HepG2 (cell line): ENCODE measurements around the gene EPHA2. TPM values are rescaled to one million over a fixed set of nuclear protein-coding genes. Genes with fewer than 3 reads are reported as not detected.
A peak's percentile ranks its signal among the peaks of the same experiment; 100 is the strongest.

Experiments used
- ATAC-seq: fragments of 200-7000 bp; cut with Tn5 transposase; 3 replicates; pipeline ENCODE4 v1.9.1; 2020; ENCODE audit warnings: mild to moderate bottlenecking, moderate library complexity
- BruUV-seq: library from RNA; stranded (reverse); fragments of 400-500 nt; replicated peaks from 2 replicates; lab custom pipeline; 2021; lab: Mats Ljungman, UMichigan
- CTCF ChIA-PET: fragments of 300-600 bp; formaldehyde crosslinking; extraction: SDS; loops from one replicate; lab custom pipeline; 2021; ENCODE audit warnings: low total read pairs, inconsistent platforms, low intra/inter-chr PET ratio; lab: Yijun Ruan, JAX
- POLR2A ChIA-PET: fragments of 350-600 bp; sonication (Branson Sonifier 250); formaldehyde crosslinking; loops from one replicate; lab custom pipeline; 2020; ENCODE audit warnings: antibody characterized with exemption, inconsistent platforms; lab: Yijun Ruan, JAX
- DNase-seq: peaks from one replicate; pipeline ENCODE4 v3.0.0-alpha.2; 2015; ENCODE audit warnings: low spot score
- FAIRE-seq: peaks from 3 replicates; lab custom pipeline; 2011; peaks lifted over from hg19 to GRCh38; lab: Jason Lieb, UNC
- H2AFZ ChIP-seq: one replicate; pipeline ENCODE4 v1.6.1; 2011; ENCODE audit warnings: low read length, inconsistent platforms
- H3K27ac ChIP-seq: fragments of 300-600 bp; 3 replicates; pipeline ENCODE4 v1.8.0; 2011; ENCODE audit warnings: mixed run types, mild to moderate bottlenecking, mixed read lengths, low read length, inconsistent platforms; ENCODE audit not compliant: insufficient read depth; ENCODE audit errors: extremely low read length
- H3K27me3 ChIP-seq, 2 experiments: fragments of 200-600 bp in 1 of 2; 2 replicates in 1 of 2; 3 replicates in 1 of 2; pipeline versions ENCODE4 v1.6.0 to v1.8.0; 2011; ENCODE audit warnings: low read length in 2 of 2, mild to moderate bottlenecking in 2 of 2, moderate library complexity in 2 of 2, inconsistent platforms in 1 of 2; ENCODE audit not compliant: insufficient read depth in 2 of 2, control insufficient read depth in 1 of 2
- H3K36me3 ChIP-seq, 2 experiments: fragments of 200-600 bp in 1 of 2; replicated peaks in 1 of 2; 2 replicates in 1 of 2; 3 replicates in 1 of 2; pipeline versions ENCODE4 v1.5.1 to v1.8.0; 2011; ENCODE audit warnings: low read length in 2 of 2, inconsistent platforms in 1 of 2; ENCODE audit not compliant: insufficient read depth in 2 of 2, control insufficient read depth in 1 of 2
- H3K4me1 ChIP-seq: 2 replicates; pipeline ENCODE4 v1.5.1; 2012; ENCODE audit warnings: low read length, inconsistent platforms; ENCODE audit not compliant: insufficient read depth
- H3K4me2 ChIP-seq: 2 replicates; pipeline ENCODE4 v1.6.0; 2011; ENCODE audit warnings: low read depth, low read length, inconsistent platforms
- H3K4me3 ChIP-seq, 3 experiments: fragments of 200-600 bp in 1 of 3; sonication (generic), shearing (Covaris generic) in 1 of 3; replicated peaks in 1 of 3; 2 replicates each; pipeline ENCODE4 v1.5.1; 2011 to 2016; ENCODE audit warnings: low read length in 3 of 3, inconsistent platforms in 2 of 3, low read depth in 2 of 3, mild to moderate bottlenecking in 2 of 3, control low read depth in 1 of 3, mixed read lengths in 1 of 3; ENCODE audit not compliant: insufficient read depth in 1 of 3
- H3K79me2 ChIP-seq: one replicate; pipeline ENCODE4 v1.6.1; 2011; ENCODE audit warnings: low read length, inconsistent platforms; ENCODE audit not compliant: insufficient read depth
- H3K9ac ChIP-seq: 2 replicates; pipeline ENCODE4 v1.6.0; 2011; ENCODE audit warnings: mild to moderate bottlenecking, low read depth, low read length, inconsistent platforms; ENCODE audit not compliant: insufficient read depth
- H3K9me3 ChIP-seq: 2 replicates; pipeline ENCODE4 v1.5.1; 2012; ENCODE audit warnings: mild to moderate bottlenecking, low read length
- H4K20me1 ChIP-seq: 2 replicates; pipeline ENCODE4 v1.6.0; 2011; ENCODE audit warnings: inconsistent platforms, mild to moderate bottlenecking, low read length, moderate library complexity; ENCODE audit not compliant: insufficient read depth
- POLR2A ChIP-seq, 2 experiments: IDR thresholded peaks; 2 replicates each; pipeline ENCODE4 v1.6.1; 2011; ENCODE audit warnings: low read depth in 2 of 2, low read length in 2 of 2, mild to moderate bottlenecking in 1 of 2, moderate library complexity in 1 of 2; ENCODE audit not compliant: insufficient read depth in 1 of 2
- RBFOX2 ChIP-seq: fragments of 200-400 bp; formaldehyde crosslinking; IDR thresholded peaks from 2 replicates; pipeline ENCODE4 v1.6.1; 2017; ENCODE audit warnings: low read depth, mild to moderate bottlenecking, low read length
- SMYD3 ChIP-seq: sonication (generic); formaldehyde crosslinking; IDR thresholded peaks from 2 replicates; pipeline ENCODE4 v1.8.1; 2023; ENCODE audit warnings: mild to moderate bottlenecking, missing genetic modification reagents
- ZBTB21 ChIP-seq: sonication (generic); formaldehyde crosslinking; IDR thresholded peaks from 2 replicates; pipeline ENCODE4 v1.4.0; 2020; ENCODE audit warnings: missing genetic modification reagents
- ZNF451 ChIP-seq: sonication (generic); formaldehyde crosslinking; IDR thresholded peaks from 2 replicates; pipeline ENCODE4 v1.5.0; 2020; ENCODE audit warnings: mild to moderate bottlenecking, missing genetic modification reagents
- WGBS: methylation state at CpG from one replicate; pipeline ENCODE4 v1.1.6; 2017; ENCODE audit warnings: low lambda C conversion rate; 5-methylcytosine and 5-hydroxymethylcytosine counted together
- in situ Hi-C: cut with HindIII; loops from 2 replicates; pipeline ENCODE4 v1.10.0; 2017; ENCODE audit warnings: low pct_unique_long_range_greater_than_20kb; ENCODE audit not compliant: extremely low pct_ligation_motif_present
- intact Hi-C: fragments of 100-400 bp; cut with micrococcal nuclease; formaldehyde crosslinking; loops from one replicate; pipeline ENCODE4 v1.10.0; 2022; ENCODE audit not compliant: unreplicated experiment
- polyA plus RNA-seq, 8 experiments: library from polyadenylated mRNA; depleted of rRNA in 3 of 8; stranded (reverse) in 7 of 8; unstranded in 1 of 8; fragments of >200 nt; fragmentation: Illumina TruSeq in 4 of 8; extraction: Trizol in 4 of 8; gene quantifications; 2 replicates each; pipeline versions ENCODE4 v1.2.1 to v1.2.3, GENCODE V29; 2011 to 2016; ENCODE audit warnings: low read depth in 4 of 8, missing spikeins in 1 of 8, mixed read lengths in 1 of 8; ENCODE audit not compliant: insufficient read depth in 1 of 8
- total RNA-seq, 5 experiments: library from RNA; depleted of rRNA; stranded (reverse); fragments of >200 nt; fragmentation: Illumina TruSeq; extraction: Trizol; gene quantifications; 2 replicates each; pipeline ENCODE4 v1.2.3, GENCODE V29; 2016; ENCODE audit warnings: low read depth in 1 of 5
- TF ChIP-seq, protein P1 (sequence below): sonication (generic); formaldehyde crosslinking; IDR thresholded peaks from 2 replicates; pipeline ENCODE4 v1.5.1; 2020; ENCODE audit warnings: mild to moderate bottlenecking, missing genetic modification reagents, moderate library complexity
- TF ChIP-seq, protein P2 (sequence below): sonication (generic); formaldehyde crosslinking; IDR thresholded peaks from 2 replicates; pipeline ENCODE4 v1.8.0; 2022; ENCODE audit warnings: missing genetic modification reagents, low read depth, mild to moderate bottlenecking, borderline replicate concordance

Gene EPHA2
- total and polyA plus RNA-seq, 2 of the 13 experiments (the other 11 are each of a cell fraction or from before 2014, with no cell fraction given) = 33.6 to 53.6 TPM

DNA sequence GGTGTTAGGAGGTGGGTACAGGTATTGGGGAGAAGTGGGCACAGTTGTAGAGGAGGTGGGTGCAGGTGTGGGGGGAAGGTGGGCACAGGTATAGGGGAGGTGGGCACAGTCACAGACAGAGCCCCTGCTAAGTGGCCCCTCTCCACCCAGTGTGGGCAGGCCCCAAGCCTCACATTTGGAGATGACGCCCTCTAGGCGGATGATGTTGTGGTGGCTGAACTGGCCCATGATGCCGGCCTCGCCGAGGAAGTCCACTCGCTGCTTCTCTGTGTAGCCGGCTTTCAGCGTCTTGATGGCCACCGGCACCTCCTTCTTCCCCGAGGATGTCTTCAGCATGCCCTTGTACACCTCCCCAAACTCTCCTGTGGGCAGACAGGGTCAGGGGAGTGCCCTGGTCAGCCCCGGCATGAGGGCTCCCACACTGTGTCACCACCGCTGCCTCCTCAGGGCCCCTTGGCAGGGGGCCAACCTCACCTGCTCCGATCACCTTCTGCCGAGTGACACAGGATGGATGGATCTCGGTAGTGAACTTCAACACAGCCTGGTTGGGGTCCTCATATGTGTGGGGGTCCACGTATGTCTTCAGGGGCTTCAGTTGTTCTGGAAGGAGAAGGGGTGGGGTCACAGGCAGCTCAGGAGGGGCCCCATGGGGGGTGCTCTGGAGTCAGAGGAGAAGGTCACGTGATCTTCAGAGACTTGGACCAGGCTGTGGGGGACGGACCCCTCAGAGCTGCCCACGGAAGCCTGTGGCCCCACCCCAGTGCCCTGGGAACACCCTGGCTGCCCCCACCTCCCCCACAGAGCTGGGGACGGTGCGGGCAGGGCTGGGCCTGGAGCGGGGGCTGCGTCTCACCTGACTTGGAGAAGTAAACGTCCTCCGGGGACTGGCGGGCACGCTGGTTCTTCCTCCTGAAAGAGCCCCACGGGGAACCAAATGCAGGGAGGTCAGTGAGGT, 22.6 kb downstream of the EPHA2 start:
- ATAC-seq (no peak), FAIRE-seq (no peak), DNase-seq (no peak)
- TF ChIP-seq SMYD3 (CRISPR knock-in tag) = no peak
- TF ChIP-seq POLR2A (IDR thresholded peaks at IDR 0.05; ENCODE audit: insufficient read depth in 1 of 2, low read depth in 2 of 2, low read length in 2 of 2) = 0 out of 4 replicates have a peak, but pooled peaks of 1 of the 2 experiments have one; percentile 5
- TF ChIP-seq RBFOX2 = peak; percentile 57
- no peak for TF ChIP-seq ZNF451 (CRISPR knock-in tag)
- TF ChIP-seq ZBTB21 (CRISPR knock-in tag) = no peak
- TF ChIP-seq, protein P1, sequence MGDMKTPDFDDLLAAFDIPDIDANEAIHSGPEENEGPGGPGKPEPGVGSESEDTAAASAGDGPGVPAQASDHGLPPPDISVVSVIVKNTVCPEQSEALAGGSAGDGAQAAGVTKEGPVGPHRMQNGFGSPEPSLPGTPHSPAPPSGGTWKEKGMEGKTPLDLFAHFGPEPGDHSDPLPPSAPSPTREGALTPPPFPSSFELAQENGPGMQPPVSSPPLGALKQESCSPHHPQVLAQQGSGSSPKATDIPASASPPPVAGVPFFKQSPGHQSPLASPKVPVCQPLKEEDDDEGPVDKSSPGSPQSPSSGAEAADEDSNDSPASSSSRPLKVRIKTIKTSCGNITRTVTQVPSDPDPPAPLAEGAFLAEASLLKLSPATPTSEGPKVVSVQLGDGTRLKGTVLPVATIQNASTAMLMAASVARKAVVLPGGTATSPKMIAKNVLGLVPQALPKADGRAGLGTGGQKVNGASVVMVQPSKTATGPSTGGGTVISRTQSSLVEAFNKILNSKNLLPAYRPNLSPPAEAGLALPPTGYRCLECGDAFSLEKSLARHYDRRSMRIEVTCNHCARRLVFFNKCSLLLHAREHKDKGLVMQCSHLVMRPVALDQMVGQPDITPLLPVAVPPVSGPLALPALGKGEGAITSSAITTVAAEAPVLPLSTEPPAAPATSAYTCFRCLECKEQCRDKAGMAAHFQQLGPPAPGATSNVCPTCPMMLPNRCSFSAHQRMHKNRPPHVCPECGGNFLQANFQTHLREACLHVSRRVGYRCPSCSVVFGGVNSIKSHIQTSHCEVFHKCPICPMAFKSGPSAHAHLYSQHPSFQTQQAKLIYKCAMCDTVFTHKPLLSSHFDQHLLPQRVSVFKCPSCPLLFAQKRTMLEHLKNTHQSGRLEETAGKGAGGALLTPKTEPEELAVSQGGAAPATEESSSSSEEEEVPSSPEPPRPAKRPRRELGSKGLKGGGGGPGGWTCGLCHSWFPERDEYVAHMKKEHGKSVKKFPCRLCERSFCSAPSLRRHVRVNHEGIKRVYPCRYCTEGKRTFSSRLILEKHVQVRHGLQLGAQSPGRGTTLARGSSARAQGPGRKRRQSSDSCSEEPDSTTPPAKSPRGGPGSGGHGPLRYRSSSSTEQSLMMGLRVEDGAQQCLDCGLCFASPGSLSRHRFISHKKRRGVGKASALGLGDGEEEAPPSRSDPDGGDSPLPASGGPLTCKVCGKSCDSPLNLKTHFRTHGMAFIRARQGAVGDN = peak; percentile 22; the same call in 1 of the 2 replicates
- TF ChIP-seq, protein P2, sequence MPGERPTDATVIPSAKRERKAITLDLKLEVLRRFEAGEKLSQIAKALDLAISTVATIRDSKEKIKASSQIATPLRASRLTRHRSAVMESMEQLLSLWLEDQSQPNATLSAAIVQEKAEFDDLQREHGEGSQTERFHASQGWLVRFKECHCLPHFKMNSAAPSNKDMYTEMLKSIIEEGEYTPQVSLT (CRISPR knock-in tag) = no peak
- in situ Hi-C loops (no loop called here), intact Hi-C loops (no loop called here)
- peaks cover 1% of the 10 kb centered on the region for H3K79me2 ChIP-seq
- no peak overlapping the region for H3K27ac ChIP-seq
- H2AFZ ChIP-seq = no peak overlapping the region
- POLR2A ChIA-PET = interaction anchor here (1.2 kb wide), 1 partner anchor 48 kb away, joined by 3 read pairs; no protein-coding TSS in a partner anchor
- no peaks in the 10 kb centered on the region for H3K4me1 ChIP-seq
- H4K20me1 ChIP-seq = peaks cover 26% of the 10 kb centered on the region
- no peaks in the 10 kb centered on the region; a peak in 1 of 5 replicates for H3K27me3 ChIP-seq
- CTCF ChIA-PET = no interaction called here
- H3K4me2 ChIP-seq = no peak overlapping the region
- no TSS peak for BruUV-seq
- H3K4me3 ChIP-seq = no peak overlapping the region
- no peak overlapping the region for H3K9ac ChIP-seq
- 95% methylated on average over 11 of the region's 28 CpGs for WGBS
- H3K36me3 ChIP-seq = peaks cover 69 to 86% of the 10 kb centered on the region in 2 experiments
- H3K9me3 ChIP-seq = no peaks in the 10 kb centered on the region
